GM18951 (cell line): ENCODE measurements around the gene TNFAIP8.

Source experiments
- POLR2A ChIP-seq: IDR thresholded peaks from 4 replicates; pipeline ENCODE4 v1.6.1; 2011; ENCODE audit warnings: mild to moderate bottlenecking; ENCODE audit not compliant: insufficient read length, insufficient read depth; ENCODE audit errors: extremely low read depth
- in situ Hi-C: fragments of 300-500 bp; cut with MboI; formaldehyde crosslinking; loops from one replicate; pipeline ENCODE4 v1.12.0; 2022; ENCODE audit warnings: low sequenced_read_pairs, mixed read lengths, inconsistent platforms; ENCODE audit not compliant: unreplicated experiment

TNFAIP8 gene

GRCh38 chr5:119405419-119405818 lies 49.6 kb downstream of the TNFAIP8 start:
- in situ Hi-C loops: loop anchor here (10.0 kb wide), 1 partner anchor 141 kb away; no protein-coding TSS in a partner anchor
- TF ChIP-seq POLR2A: no peak

- in situ Hi-C loops: loop anchor here (10.0 kb wide), 1 partner anchor 142 kb away; no protein-coding TSS in a partner anchor
- TF ChIP-seq POLR2A: no peak
Observed at GRCh38 chr5:119406551-119407110, 50.8 kb downstream of the TNFAIP8 start.

- in situ Hi-C loops: loop anchor here (10.0 kb wide), 1 partner anchor 145 kb away; no protein-coding TSS in a partner anchor
- no peak for TF ChIP-seq POLR2A
Observed at GRCh38 chr5:119409235-119409815, 53.5 kb downstream of the TNFAIP8 start.

- TF ChIP-seq POLR2A: no peak
- in situ Hi-C loops: loop anchor here (10.0 kb wide), 2 partner anchors 386 to 416 kb away; no protein-coding TSS in a partner anchor
Observed at GRCh38 chr5:119410448-119411159, 54.8 kb downstream of the TNFAIP8 start.

GRCh38 chr5:119411361-119412278 lies 55.8 kb downstream of the TNFAIP8 start:
- in situ Hi-C loops: loop anchor here (10.0 kb wide), 2 partner anchors 387 to 417 kb away; no protein-coding TSS in a partner anchor
- no peak for TF ChIP-seq POLR2A

GRCh38 chr5:119412279-119413227 lies 56.7 kb downstream of the TNFAIP8 start:
- in situ Hi-C loops: loop anchor here (10.0 kb wide), 2 partner anchors 388 to 418 kb away; no protein-coding TSS in a partner anchor

DNA sequence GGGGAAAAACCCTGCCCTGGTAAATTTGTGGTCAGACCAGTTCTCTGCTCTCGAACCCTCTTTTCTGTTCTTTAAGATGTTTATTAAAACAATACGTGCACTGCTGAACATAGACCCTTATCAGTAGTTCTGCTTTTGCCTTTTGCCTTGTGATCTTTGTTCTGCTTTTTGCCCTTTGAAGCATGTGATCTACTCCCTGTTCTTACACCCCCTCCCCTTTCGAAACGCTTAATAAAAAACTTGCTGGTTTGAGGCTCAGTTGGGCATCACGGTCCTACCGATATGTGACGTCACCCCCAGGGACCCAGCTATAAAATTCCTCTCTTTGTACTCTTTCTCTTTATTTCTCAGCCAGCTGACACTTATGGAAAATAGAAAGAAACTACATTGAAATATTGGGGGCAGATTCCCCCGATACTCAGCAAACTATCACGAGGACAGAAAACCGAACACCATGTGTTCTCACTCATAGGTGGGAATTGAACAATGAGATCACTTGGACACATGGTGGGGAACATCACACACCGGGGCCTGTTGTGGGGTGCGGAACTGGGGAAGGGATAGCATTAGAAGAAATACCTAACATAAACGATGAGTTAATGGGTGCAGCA lies 58.4 kb downstream of the TNFAIP8 start:
- in situ Hi-C loops: loop anchor here (10.0 kb wide), 2 partner anchors 389 to 419 kb away; no protein-coding TSS in a partner anchor

More at GRCh38 chr5:119412279-119413227, 56.7 kb downstream of the TNFAIP8 start:
- TF ChIP-seq POLR2A: no peak

DNA sequence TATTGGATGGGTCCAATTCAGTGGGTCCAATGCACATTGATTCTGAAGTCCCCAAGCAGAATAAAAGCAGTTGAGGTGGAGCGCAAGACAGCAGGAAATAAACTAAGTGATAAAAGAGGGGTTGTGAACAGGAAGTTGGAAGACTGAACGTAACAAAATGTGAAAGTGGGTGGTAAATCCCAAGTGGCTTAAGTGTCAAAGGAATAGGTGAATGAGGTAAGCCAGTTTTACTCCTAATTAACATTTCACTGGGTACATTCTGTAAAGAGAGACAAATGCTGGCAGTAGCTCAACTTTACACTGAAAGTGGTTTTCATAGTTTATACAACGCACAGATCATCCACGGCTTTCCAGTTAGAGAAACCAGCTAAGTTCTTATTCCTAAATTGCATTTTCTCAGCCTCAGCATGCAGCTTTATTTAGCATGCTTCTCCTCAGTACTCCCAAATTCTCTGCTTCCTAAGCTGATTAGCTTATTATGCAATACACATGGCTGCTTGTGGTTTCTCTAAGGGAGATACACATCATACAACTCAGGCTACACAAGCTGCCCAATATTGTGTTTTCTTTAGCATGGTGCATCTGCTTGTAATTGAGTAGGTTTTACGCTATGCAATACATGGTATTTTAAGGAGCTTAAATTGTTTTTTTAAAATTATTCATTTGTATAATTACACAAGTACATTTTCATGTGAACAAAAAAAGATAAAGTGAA lies 62.2 kb downstream of the TNFAIP8 start:
- no peak for TF ChIP-seq POLR2A
- in situ Hi-C loops: loop anchor here (10.0 kb wide), 2 partner anchors 393 to 423 kb away; no protein-coding TSS in a partner anchor

- in situ Hi-C loops: loop anchor here (10.0 kb wide), 2 partner anchors 394 to 424 kb away; no protein-coding TSS in a partner anchor
- no peak for TF ChIP-seq POLR2A
Observed at GRCh38 chr5:119418606-119419100, 62.8 kb downstream of the TNFAIP8 start.

GRCh38 chr5:119420169-119420568 lies 64.3 kb downstream of the TNFAIP8 start:
- in situ Hi-C loops: no loop called here
- TF ChIP-seq POLR2A: no peak
